ENCODE measurements around the gene CTSK.
"Not testable (repeated sequence)": the region's sequence is repeated elsewhere in the genome, so short reads cannot be mapped to it uniquely, and the experiment has no call there.

The CTSK gene

GRCh38 chr1:150805899-150806298 is 2.2 kb downstream of the CTSK start:
- no peak for DNase-seq

GRCh38 chr1:150804671-150805070 is 3.4 kb downstream of the CTSK start:
- no peak for DNase-seq

- DNase-seq, result no peak
Measured at GRCh38 chr1:150799089-150799488, 9.0 kb downstream of the CTSK start.

- no peak for DNase-seq
Measured at GRCh38 chr1:150798525-150798924, 9.5 kb downstream of the CTSK start.

- DNase-seq, result no peak
Measured at GRCh38 chr1:150796374-150796773, 11.7 kb downstream of the CTSK start.

- not testable (repeated sequence) for DNase-seq
Measured at GRCh38 chr1:150793778-150794177, 14.3 kb downstream of the CTSK start.

GRCh38 chr1:150793221-150793620 is 14.8 kb downstream of the CTSK start:
- no peak for DNase-seq

GRCh38 chr1:150791585-150791984 is 16.5 kb downstream of the CTSK start:
- no peak for DNase-seq

DNA sequence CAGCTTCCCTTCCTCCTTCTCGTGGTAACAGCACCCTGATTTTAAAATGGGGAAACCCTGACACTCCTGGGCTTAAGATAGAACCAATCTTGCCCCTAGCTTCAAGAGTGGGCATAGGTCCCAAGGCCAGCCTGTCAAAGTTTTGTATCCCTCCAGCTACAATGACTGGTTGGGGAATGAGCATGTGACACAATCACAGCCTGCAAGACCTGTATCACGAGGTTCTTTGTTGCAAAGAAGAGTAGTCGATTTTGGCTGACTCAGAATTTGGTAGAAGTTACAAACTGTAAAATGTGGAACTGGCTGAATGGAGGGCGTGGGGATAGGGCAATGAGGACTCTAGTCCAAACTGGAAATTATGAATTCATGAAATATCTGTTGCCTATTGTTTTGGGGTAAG is 18.7 kb downstream of the CTSK start:
- no peak for DNase-seq

- no peak for DNase-seq
Measured at GRCh38 chr1:150788946-150789345, 19.1 kb downstream of the CTSK start.

DNA sequence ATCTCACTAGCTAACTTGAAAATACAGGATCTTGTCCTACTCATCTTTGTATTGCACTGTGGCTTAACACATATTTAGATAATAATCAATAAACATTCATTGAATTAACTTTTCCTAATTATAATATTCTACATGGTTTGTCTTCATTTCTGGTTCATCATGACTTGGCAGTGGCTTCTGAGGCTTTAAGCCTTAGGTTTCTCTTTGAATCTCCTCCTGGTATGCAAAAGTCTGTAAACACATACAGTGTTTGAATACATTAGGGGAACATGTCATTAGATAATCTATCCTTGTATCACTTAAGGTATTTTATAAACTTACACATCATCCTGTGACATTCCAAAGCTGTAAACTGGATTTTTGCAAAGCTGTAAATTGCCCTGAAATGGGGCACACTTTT is 20.6 kb downstream of the CTSK start:
- no peak for DNase-seq

DNA sequence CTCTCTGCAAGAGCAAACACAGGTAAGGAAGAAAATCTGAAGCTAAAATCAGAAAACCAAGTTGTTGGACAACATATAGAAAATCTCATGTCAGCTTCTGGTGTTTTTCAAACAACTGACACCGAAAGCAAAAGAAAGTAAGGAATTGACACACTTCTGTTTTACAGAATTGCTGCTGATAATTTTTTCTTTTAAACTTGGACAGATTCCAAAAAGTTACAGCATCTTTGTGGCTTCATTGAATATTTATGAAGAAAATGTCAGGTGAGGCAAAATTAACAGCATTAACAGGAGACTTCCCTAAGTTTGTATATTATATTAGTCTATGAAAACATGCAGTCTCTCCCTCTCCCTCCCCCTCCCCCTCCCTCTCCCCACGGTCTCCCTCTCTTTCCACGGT is 27.6 kb downstream of the CTSK start:
- no peak for DNase-seq

GRCh38 chr1:150778409-150778808 is 29.7 kb downstream of the CTSK start:
- DNase-seq, result no peak

DNA sequence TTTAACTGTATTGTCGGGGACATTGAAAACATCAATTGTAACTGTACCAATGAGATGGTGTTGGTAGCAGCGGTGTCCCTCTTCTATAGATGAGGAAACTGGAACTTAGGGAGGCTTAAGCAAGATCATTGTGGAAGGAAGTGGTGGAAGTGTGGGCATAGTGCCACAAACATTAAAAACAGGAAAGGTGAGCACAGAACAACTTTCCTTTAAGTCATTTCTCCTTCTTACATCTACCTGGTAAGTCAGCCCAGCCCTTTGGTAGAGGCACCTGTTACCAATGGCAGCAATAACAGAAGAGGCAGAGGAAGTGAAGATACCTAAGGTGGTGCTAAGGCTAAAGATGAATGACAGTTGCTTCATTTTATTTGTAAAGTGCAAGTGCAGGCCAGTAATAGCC is 30.5 kb downstream of the CTSK start:
- no peak for DNase-seq

DNA sequence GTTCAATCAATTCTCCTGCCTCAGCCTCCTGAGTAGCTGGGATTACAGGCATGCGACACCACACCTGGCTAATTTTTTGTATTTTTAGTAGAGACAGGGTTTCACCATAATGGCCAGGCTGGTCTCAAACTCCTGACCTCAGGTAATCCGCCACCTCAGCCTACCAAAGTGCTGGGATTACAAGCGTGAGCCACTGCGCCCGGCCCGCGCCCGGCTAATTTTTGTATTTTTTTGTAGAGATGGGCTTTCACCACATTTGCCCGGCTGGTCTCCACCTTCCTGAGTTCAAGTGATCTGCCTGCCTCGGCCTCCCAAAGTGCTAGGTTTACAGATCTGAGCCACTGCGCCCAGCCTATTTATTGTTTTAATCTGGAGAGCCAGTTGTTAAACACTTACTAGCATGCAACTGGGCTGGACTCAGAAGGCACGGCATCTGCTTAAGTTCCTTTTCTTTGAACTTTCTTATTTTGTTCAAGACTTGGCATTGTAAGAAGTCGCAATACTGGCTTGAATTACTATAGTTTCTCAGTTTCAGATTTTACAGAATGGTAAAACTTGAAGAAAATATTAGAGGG is 32.0 kb downstream of the CTSK start:
- not testable (repeated sequence) for DNase-seq

GRCh38 chr1:150775276-150775675 is 32.8 kb downstream of the CTSK start:
- no peak for DNase-seq

DNA sequence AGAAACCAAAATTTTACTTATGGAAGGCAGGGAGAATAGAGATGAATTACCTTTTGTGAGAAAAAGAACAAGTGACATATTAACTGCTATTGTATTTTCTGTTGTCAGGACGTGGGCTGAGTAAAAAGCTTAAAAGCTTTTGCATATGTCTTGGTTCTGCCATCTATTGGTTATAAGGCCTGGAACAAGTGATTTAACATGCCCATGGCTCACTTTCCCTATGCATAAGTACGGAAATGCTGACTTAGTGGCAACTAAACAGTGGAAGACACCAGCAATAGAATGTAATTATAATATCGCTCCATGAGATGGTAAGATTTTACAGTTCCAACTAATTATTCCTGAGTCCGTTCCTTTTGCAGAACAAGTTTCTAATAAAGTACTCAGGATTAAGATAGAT is 35.7 kb downstream of the CTSK start:
- DNase-seq, result no peak

GRCh38 chr1:150767704-150768103 is 40.4 kb downstream of the CTSK start:
- DNase-seq, result not testable (repeated sequence)

DNA sequence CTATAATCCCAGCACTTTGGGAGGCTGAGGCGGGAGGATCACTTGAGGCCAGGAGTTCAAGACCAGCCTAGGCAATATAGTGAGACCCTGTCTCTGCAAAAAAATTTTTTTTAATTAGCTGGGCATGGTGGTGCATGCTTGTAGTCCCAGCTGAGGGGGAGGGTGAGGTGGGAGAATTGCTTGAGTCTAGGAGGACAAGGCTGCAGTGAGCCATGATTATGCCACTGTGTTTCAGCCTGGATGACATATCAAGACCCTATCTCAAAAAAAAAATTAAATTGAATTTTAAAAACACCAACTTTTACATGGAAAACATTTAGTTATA is 42.1 kb downstream of the CTSK start:
- DNase-seq, result not testable (repeated sequence)

- DNase-seq, result peak; percentile 45
Measured at GRCh38 chr1:150765296-150765976, 42.6 kb downstream of the CTSK start, which contains the start of gene CTSS. Gene CTSS, minus strand, starts transcription at chr1:150765778. Its CDS starts 1,015 bp downstream, at chr1:150764763.

- DNase-seq, result peak; percentile 24
Measured at GRCh38 chr1:150764617-150765101, 43.4 kb downstream of the CTSK start.

- no peak for DNase-seq
Measured at GRCh38 chr1:150763018-150763417, 45.0 kb downstream of the CTSK start.

- DNase-seq, result no peak
Measured at GRCh38 chr1:150762552-150762951, 45.5 kb downstream of the CTSK start.

DNA sequence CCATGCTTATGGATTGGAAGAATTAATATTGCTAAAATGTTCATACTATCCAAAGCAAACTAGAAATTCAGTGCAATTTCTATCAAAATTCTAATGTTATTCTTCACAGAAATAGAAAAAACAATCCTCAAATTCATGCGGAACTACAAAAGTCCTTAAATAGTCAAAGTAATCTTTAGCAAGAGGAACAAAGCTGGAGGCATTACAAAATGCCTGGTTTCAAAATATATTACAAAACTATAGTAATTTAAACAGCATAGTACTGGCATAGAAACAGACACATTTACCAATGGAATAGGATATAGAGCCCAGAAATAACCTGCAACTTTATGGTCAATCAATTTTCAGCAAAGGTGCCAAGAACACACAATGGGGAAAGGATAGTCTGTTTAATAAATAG is 46.3 kb downstream of the CTSK start:
- no peak for DNase-seq

DNA sequence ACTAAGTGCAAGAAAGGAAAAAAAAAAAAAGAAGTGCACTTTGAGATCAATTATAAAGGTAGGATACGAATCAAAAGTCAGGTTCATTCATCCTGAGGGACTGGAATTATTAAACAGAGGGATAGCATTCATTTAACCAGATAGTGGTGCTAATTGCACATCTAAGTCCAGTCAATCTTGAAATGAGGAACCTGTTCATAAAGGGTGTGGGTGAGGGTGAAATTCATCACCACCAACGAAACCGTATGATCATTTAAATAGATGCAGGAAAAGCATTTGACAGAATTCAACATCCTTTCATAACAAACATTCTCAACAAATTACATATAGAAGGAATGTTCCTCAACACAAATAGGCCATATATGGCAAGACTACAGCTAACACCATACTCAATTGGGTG is 48.0 kb downstream of the CTSK start:
- DNase-seq, result peak; percentile 13

Data from CD4-positive, alpha-beta T cell treated with Interleukin-4 for 4 hours (primary cell).